ENCODE measurements around the gene ADCY2.

GRCh38 chr5:7471710-7472109 lies 75.8 kb downstream of the ADCY2 start:
- TF ChIP-seq ZNF274 (IDR thresholded peaks at IDR 0.05; ENCODE audit: low read depth, low read length), result no peak
- TF ChIP-seq YY1 (IDR thresholded peaks at IDR 0.05; ENCODE audit: insufficient read depth, insufficient read length), result no peak
